Endothelial cell of umbilical vein (primary cell): ENCODE data around the gene NPAS1.

Source experiments
- CTCF ChIP-seq, 2 donors: IDR thresholded peaks; 1 replicate in 1 of 2; 2 replicates in 1 of 2; pipeline ENCODE4 v1.5.1; 2011; ENCODE audit warnings: low read length in 2 of 2, mild to moderate bottlenecking in 2 of 2, moderate library complexity in 2 of 2, control low read depth in 1 of 2, inconsistent platforms in 1 of 2, low read depth in 1 of 2; ENCODE audit not compliant: insufficient read depth in 1 of 2; ENCODE audit errors: extremely low read depth in 1 of 2
- EZH2 ChIP-seq: IDR thresholded peaks from 2 replicates; pipeline ENCODE4 v1.6.1; 2012; ENCODE audit warnings: borderline replicate concordance, low read depth, mild to moderate bottlenecking, moderate library complexity, low read length, inconsistent platforms; ENCODE audit not compliant: severe bottlenecking
- JUN ChIP-seq: IDR thresholded peaks from 2 replicates; pipeline ENCODE4 v1.6.1; 2011; ENCODE audit warnings: borderline replicate concordance, low read depth; ENCODE audit not compliant: insufficient read length, insufficient read depth
- POLR2A ChIP-seq: IDR thresholded peaks from 2 replicates; pipeline ENCODE4 v1.6.1; 2012; ENCODE audit warnings: low read depth, mild to moderate bottlenecking, control low read depth, low read length
- POLR2AphosphoS5 ChIP-seq: IDR thresholded peaks from 2 replicates; pipeline ENCODE4 v1.6.1; 2012; ENCODE audit warnings: low read depth, mild to moderate bottlenecking, control low read depth, low read length, moderate library complexity; ENCODE audit not compliant: insufficient read depth

- TF ChIP-seq CTCF (IDR thresholded peaks at IDR 0.05; ENCODE audit: extremely low read depth in 1 of 2, insufficient read depth in 1 of 2, low read depth in 1 of 2, low read length in 2 of 2), result no peak
- TF ChIP-seq POLR2AphosphoS5, result no peak
- no peak for TF ChIP-seq JUN
- TF ChIP-seq EZH2, result no peak
- no peak for TF ChIP-seq POLR2A
These were observed 38.2 kb upstream of the NPAS1 start for GRCh38 chr19:46981286-46981945.
